Activated B cell treated with CpG ODN at 0.5 μM for 24 hours (primary cell): ENCODE measurements around the gene PODNL1. TPM values are rescaled to one million over a fixed set of nuclear protein-coding genes. Genes with fewer than 3 reads are reported as not detected.
A peak's percentile ranks its signal among the peaks of the same experiment; 100 is the strongest.

Source experiments
- ATAC-seq: fragments of 200-7000 bp; cut with Tn5 transposase; one replicate; pipeline ENCODE4 v1.10.0; 2021; ENCODE audit warnings: low read depth, mild to moderate bottlenecking, moderate library complexity
- CTCF ChIA-PET: fragments of 350-600 bp; sonication (Branson Sonifier 250); formaldehyde crosslinking; loops from one replicate; lab custom pipeline; 2021; ENCODE audit warnings: antibody characterized with exemption; lab: Charles Lee
- POLR2A ChIA-PET: fragments of 350-600 bp; sonication (Branson Sonifier 250); formaldehyde crosslinking; loops from one replicate; lab custom pipeline; 2021; ENCODE audit warnings: antibody characterized with exemption; lab: Charles Lee
- DNase-seq: peaks from one replicate; pipeline ENCODE4 v3.0.0; 2022
- H3K27ac Mint-ChIP-seq: one replicate; pipeline ENCODE4 v1.8.0; 2020; ENCODE audit warnings: mixed read lengths
- H3K27me3 Mint-ChIP-seq: one replicate; pipeline ENCODE4 v1.8.0; 2021; ENCODE audit warnings: mixed read lengths
- H3K36me3 Mint-ChIP-seq: one replicate; pipeline ENCODE4 v1.8.0; 2021; ENCODE audit warnings: low read depth, mixed read lengths
- H3K4me1 Mint-ChIP-seq: one replicate; pipeline ENCODE4 v1.8.0; 2021; ENCODE audit warnings: mixed read lengths
- H3K4me3 Mint-ChIP-seq: one replicate; pipeline ENCODE4 v1.8.0; 2020; ENCODE audit warnings: mild to moderate bottlenecking, mixed read lengths
- H3K9me3 Mint-ChIP-seq: one replicate; pipeline ENCODE4 v1.8.0; 2020; ENCODE audit warnings: mixed read lengths
- CTCF ChIP-seq: fragments of 200-600 bp; IDR thresholded peaks from one replicate; pipeline ENCODE4 v1.8.0; 2022; ENCODE audit warnings: antibody characterized with exemption, mild to moderate bottlenecking
- intact Hi-C: fragments of 100-400 bp; cut with micrococcal nuclease; formaldehyde crosslinking; loops from one replicate; pipeline ENCODE4 v1.15.1; 2024
- total RNA-seq: library from RNA; stranded (reverse); gene quantifications from 2 replicates; pipeline ENCODE4 v1.2.3, GENCODE V29; 2022

The PODNL1 gene
- total RNA-seq, 1 donor from 2014 or later: not detected

DNA sequence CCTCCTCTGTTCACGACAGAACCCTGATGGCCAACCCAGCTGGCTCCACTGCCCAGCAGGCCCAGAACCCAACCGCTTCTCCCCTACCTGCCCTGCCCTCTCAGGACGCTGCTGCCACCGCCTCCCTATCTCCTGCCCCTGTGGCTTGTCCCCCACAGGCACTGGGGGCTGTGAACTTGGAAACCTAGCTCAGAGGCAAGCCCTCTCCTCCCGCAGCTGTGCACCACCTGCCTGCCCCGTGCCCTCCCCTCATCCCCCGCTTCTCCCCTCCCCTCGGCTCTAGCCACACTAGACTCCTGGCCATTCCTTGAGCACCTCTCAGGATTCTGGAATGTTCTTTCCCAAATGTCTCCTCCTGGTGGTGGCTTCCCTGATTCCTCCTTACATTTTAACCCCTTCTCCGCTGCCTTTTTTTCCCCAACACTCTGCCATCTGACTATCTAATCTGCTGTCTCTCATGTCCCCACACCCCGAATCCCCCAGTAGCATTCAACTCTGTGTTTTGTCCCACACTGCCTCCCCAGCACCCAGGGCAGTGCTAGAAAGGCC is 54.6 kb downstream of the PODNL1 start:
- Mint-ChIP-seq H3K27me3 (peaks cover 3% of the 10 kb centered on the region), H3K27ac (no peak overlapping the region), H3K9me3 (no peaks in the 10 kb centered on the region), H3K36me3 (no peaks in the 10 kb centered on the region), H3K4me3 (no peak overlapping the region), H3K4me1 (peaks cover 28% of the 10 kb centered on the region)
- CTCF ChIA-PET: interaction anchor here (5.3 to 5.8 kb wide), 2 partner anchors 166 to 188 kb away, joined by 33 to 42 read pairs; partner anchors contain the start of gene MISP3
- ATAC-seq: no peak
- intact Hi-C loops: no loop called here
- POLR2A ChIA-PET: no interaction called here
- no peak for TF ChIP-seq CTCF
- DNase-seq: no peak

- Mint-ChIP-seq H3K4me3 (no peak overlapping the region), H3K9me3 (no peaks in the 10 kb centered on the region), H3K27me3 (peaks cover 3% of the 10 kb centered on the region), H3K36me3 (no peaks in the 10 kb centered on the region), H3K4me1 (peaks cover 28% of the 10 kb centered on the region), H3K27ac (no peak overlapping the region)
- POLR2A ChIA-PET: interaction anchor here (0.8 kb wide), 1 partner anchor 176 kb away, joined by 3 read pairs; no protein-coding TSS in a partner anchor
- ATAC-seq (no peak), DNase-seq (no peak)
- no peak for TF ChIP-seq CTCF
- intact Hi-C loops: no loop called here
- CTCF ChIA-PET: interaction anchor here (5.3 to 5.8 kb wide), 2 partner anchors 167 to 189 kb away, joined by 33 to 42 read pairs; partner anchors contain the start of gene MISP3
These were observed 55.4 kb downstream of the PODNL1 start for GRCh38 chr19:13882836-13883235.

GRCh38 chr19:13882419-13882795 is 55.8 kb downstream of the PODNL1 start:
- TF ChIP-seq CTCF: no peak
- ATAC-seq (no peak), DNase-seq (no peak)
- H3K9me3 Mint-ChIP-seq: no peaks in the 10 kb centered on the region
- ChIA-PET POLR2A (interaction anchor here (0.6 to 0.8 kb wide), 4 partner anchors 19 to 1000 kb away, joined by 3 to 4 read pairs (median 4); no protein-coding TSS in a partner anchor), CTCF (interaction anchor here (0.5 to 5.8 kb wide), 5 partner anchors 20 to 190 kb away, joined by 3 to 42 read pairs (median 4); partner anchors contain the start of gene MISP3)
- H3K4me3 Mint-ChIP-seq: no peak overlapping the region
- intact Hi-C loops: no loop called here
- peak overlapping the region; percentile 63 for H3K27ac Mint-ChIP-seq
- H3K27me3 Mint-ChIP-seq: peaks cover 3% of the 10 kb centered on the region
- peaks cover 28% of the 10 kb centered on the region for H3K4me1 Mint-ChIP-seq
- H3K36me3 Mint-ChIP-seq: no peaks in the 10 kb centered on the region

DNA sequence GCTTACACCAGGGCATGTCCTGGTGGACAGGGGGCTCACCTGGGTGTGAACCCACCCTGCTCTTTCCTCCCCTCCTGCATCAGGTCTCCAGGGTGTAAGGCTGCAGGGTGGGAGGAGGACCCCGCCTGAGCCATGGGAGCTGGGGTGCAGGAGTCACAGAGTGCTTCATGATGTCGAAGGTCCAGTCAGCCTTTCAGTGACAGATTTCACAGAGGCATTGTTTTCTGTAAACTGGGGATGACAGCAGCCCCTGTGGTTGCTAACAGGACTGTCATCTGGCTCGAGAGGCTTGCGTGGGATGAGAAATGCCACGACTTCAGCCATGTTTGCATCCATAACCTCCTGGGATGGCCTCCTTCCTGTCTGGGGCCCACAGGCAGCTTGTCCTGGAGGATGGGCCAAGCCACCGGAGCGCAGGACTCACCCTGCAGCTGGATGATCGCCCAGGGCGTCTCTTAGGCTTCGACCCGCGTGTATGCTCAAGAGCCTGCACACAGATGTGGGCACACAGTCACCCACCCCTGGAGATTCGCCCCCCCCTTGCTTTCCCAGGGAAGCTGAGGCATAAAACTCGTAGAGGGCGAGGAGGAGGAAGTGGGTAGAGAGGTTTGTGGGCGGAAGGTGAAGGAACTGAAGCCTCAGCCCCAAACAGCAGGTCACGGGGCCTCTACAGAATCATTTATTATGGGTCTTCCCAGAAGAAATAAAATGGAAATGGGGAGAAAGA is 56.4 kb downstream of the PODNL1 start:
- no peaks in the 10 kb centered on the region for H3K9me3 Mint-ChIP-seq
- peak overlapping the region; percentile 24 for H3K4me3 Mint-ChIP-seq
- ATAC-seq (no peak), DNase-seq (no peak)
- CTCF ChIA-PET: interaction anchor here (0.5 to 5.8 kb wide), 7 partner anchors 21 to 190 kb away, joined by 3 to 42 read pairs (median 4); partner anchors contain the start of genes IL27RA and MISP3
- H3K36me3 Mint-ChIP-seq: no peaks in the 10 kb centered on the region
- H3K27me3 Mint-ChIP-seq: peaks cover 3% of the 10 kb centered on the region
- peak overlapping the region; percentile 63 for H3K27ac Mint-ChIP-seq
- intact Hi-C loops: loop anchor here (2.0 kb wide), 3 partner anchors 25 to 315 kb away; partner anchors contain the start of genes BRME1, CC2D1A and DCAF15
- TF ChIP-seq CTCF: no peak
- POLR2A ChIA-PET: interaction anchor here (0.6 to 1.2 kb wide), 6 partner anchors 18 to 1000 kb away, joined by 3 to 5 read pairs (median 4); no protein-coding TSS in a partner anchor
- peaks cover 28% of the 10 kb centered on the region for H3K4me1 Mint-ChIP-seq
